RWPE2 (cell line): Measurements from ENCODE around the gene LRRC8C.

Source experiments
- ATAC-seq: fragments of 200-7000 bp; cut with Tn5 transposase; 3 replicates; pipeline ENCODE4 v1.9.1; 2021; ENCODE audit warnings: low read depth
- DNase-seq: peaks from one replicate; pipeline ENCODE4 v3.0.0-alpha.2; 2020; ENCODE audit warnings: low spot score
- H3K27ac ChIP-seq: fragments of 450-650 bp; 2 replicates; pipeline ENCODE4 v1.5.1; 2017; ENCODE audit warnings: mild to moderate bottlenecking; ENCODE audit not compliant: poor library complexity, severe bottlenecking
- H3K27me3 ChIP-seq: fragments of 250-450 bp; sonication (Bioruptor Pico); 2 replicates; pipeline ENCODE4 v1.5.1; 2021; ENCODE audit warnings: mild to moderate bottlenecking, moderate library complexity; ENCODE audit not compliant: insufficient read depth, poor library complexity, severe bottlenecking
- H3K36me3 ChIP-seq: fragments of 250-450 bp; sonication (Bioruptor Pico); 2 replicates; pipeline ENCODE4 v1.5.1; 2020; ENCODE audit warnings: low read depth, mild to moderate bottlenecking, moderate library complexity
- H3K4me1 ChIP-seq: fragments of 250-450 bp; sonication (Bioruptor Pico); 2 replicates; pipeline ENCODE4 v1.5.1; 2021; ENCODE audit warnings: mild to moderate bottlenecking, moderate library complexity; ENCODE audit not compliant: insufficient read depth, poor library complexity, severe bottlenecking
- H3K4me3 ChIP-seq: fragments of 250-450 bp; sonication (Bioruptor Pico); 2 replicates; pipeline ENCODE4 v1.5.1; 2021; ENCODE audit warnings: mild to moderate bottlenecking, moderate library complexity; ENCODE audit not compliant: severe bottlenecking
- H3K9me3 ChIP-seq: fragments of 250-450 bp; sonication (Bioruptor Pico); 2 replicates; pipeline ENCODE4 v1.5.1; 2021; ENCODE audit warnings: mild to moderate bottlenecking, moderate library complexity; ENCODE audit not compliant: severe bottlenecking
- TF ChIP-seq, protein P1 (sequence below): fragments of 450-650 bp; IDR thresholded peaks from one replicate; pipeline ENCODE4 v1.5.1; 2017; ENCODE audit warnings: mild to moderate bottlenecking, moderate library complexity; ENCODE audit not compliant: poor library complexity, severe bottlenecking

Gene LRRC8C

DNA sequence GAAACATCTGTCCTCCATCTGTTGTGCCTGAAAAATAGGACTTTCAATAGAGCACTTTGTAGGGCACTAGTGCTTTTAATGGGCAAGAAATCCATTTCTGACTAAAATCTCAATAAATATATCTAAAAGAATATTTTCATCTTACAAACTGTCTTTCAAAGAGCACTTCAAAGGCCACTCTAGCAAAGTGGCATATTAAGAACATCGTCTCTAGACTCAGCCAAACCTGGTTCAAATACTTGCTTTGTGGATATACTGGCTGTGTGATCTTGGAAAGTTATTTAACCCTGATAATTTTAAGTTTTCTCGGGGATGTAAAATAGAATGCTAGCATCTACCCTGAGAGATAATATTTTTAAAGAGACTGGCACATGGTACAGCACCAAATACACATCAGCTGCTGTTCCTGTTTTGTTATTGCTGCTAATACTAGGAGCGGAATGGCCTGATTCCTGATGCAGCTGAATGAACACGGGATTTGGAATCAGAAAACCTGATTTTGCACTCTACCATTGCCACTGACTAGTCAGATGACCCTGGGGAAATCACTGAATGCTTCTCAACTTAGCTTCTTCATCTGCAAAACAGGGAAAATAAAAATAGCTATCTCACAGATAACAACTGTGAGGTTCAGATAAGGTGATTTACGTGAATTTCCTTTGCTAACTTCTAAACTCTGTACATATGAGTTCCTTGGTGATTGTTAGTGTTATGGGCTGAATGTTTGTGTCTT, 25.2 kb upstream of the LRRC8C start:
- Histone ChIP-seq H3K4me1 (peaks cover 42% of the 10 kb centered on the region), H3K9me3 (no peaks in the 10 kb centered on the region), H3K4me3 (no peak overlapping the region), H3K27ac (peak overlapping the region; percentile 12), H3K27me3 (no peaks in the 10 kb centered on the region), H3K36me3 (no peaks in the 10 kb centered on the region)
- TF ChIP-seq, protein P1, sequence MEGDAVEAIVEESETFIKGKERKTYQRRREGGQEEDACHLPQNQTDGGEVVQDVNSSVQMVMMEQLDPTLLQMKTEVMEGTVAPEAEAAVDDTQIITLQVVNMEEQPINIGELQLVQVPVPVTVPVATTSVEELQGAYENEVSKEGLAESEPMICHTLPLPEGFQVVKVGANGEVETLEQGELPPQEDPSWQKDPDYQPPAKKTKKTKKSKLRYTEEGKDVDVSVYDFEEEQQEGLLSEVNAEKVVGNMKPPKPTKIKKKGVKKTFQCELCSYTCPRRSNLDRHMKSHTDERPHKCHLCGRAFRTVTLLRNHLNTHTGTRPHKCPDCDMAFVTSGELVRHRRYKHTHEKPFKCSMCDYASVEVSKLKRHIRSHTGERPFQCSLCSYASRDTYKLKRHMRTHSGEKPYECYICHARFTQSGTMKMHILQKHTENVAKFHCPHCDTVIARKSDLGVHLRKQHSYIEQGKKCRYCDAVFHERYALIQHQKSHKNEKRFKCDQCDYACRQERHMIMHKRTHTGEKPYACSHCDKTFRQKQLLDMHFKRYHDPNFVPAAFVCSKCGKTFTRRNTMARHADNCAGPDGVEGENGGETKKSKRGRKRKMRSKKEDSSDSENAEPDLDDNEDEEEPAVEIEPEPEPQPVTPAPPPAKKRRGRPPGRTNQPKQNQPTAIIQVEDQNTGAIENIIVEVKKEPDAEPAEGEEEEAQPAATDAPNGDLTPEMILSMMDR: no peak
- ATAC-seq (no peak), DNase-seq (no peak)

DNA sequence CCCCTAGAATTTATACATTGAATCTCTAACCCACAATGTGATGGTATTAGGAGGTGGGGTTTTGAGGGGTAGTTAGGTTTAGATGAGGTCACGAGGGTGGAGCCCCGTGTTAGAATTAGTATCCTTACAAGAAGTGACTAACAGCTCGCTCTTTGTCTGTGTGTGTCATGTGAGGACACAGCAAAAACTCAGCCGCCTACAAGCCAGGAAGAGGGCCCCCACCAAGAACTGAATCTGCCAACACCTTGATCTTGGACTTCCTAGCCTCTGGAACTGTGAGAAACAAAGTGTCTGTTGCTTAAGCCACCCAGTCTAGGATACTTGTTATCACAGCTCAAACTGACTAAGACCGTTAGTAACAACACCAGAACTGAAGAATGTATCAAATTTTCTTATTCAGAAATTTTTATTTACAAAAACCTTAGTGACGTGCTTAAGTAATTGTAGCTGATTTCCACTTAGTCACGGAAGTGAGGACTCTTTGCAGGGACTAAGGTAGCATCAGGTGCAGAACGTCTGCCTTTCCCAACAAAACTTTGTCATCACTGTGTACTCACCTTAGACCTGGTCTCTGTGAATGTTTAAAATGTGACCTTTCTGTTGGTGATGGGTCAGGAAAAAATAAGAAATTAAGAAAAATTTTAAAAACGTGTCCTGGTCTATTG, 24.5 kb upstream of the LRRC8C start:
- Histone ChIP-seq H3K36me3 (no peaks in the 10 kb centered on the region), H3K4me3 (no peak overlapping the region), H3K4me1 (peaks cover 42% of the 10 kb centered on the region), H3K27me3 (no peaks in the 10 kb centered on the region), H3K27ac (peak overlapping the region; percentile 12), H3K9me3 (no peaks in the 10 kb centered on the region)
- ATAC-seq: peak; percentile 56
- DNase-seq: no peak
- TF ChIP-seq, protein P1: no peak

DNA sequence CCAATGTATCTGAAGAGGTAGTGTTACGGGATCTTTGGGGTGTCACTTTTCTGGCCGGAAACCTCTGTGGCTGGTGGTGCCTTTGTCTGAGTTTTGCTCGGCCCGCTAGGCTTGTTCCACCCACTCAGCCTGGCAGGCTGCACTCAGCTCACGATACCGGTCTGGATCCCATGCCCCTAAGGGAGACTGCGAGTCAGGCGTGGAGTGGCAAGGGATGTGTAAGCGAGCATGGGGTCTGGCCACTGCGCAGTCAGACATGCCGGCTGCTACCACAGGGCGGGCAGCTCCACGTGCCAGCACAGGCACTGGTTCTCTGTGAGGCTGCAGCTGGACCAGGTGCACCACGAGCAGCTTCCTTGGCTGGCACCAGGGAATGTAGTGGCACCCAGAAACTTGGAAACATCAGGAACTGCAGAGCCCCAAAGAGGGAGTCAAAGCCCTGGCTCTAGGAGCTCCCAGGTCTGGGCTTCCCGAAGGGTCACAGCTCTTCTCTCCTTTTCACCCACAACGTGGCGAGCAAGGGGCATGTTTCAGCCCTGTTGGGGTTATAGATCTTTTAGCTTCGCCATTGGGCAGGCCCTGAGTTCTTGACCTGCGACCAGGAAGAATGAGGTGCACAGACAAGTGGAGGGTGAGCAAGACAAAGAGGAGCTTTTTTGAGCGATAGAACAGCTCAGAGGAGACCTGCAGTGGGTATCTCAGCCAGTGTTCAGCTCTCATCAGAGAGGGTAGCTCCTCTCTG, 23.8 kb upstream of the LRRC8C start:
- DNase-seq (no peak), ATAC-seq (no peak)
- Histone ChIP-seq H3K36me3 (no peaks in the 10 kb centered on the region), H3K4me3 (no peak overlapping the region), H3K9me3 (no peaks in the 10 kb centered on the region), H3K27ac (peak overlapping the region; percentile 12), H3K4me1 (peaks cover 36% of the 10 kb centered on the region), H3K27me3 (no peaks in the 10 kb centered on the region)
- TF ChIP-seq, protein P1: no peak

DNA sequence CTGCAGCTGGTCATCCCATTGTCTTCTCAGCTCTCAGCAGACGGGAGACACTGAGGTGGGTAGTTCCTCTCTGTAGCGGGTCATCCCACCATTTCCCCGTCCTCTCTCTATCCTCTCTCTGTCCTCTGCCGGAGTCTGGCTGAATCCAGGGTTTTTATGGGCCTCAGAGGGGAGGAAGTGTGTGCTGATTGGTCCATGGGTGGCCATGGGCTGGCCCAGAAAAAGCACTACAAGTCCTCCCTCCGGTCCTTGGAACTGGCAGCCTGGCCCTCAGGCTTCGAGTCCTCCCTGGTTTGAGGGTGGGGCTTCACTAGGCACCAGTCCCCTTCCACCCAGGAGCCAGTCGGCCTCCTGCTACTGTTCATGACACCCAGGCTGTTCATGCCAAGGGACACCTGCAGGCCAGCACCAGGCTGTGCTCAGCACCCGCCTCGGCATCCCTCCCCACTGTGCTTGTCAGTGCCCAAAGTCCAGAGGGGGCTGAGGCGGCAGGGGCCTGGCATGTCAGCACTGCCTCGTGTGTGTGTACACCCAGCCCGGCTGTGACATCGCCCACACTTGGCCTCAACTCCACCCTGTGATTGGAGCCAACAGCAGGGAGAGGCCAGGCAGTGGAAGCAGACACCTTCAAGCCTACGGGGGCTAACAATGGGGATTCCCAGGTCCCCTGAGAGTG, 23.0 kb upstream of the LRRC8C start:
- no peak for ATAC-seq
- Histone ChIP-seq H3K36me3 (no peaks in the 10 kb centered on the region), H3K27ac (no peak overlapping the region), H3K9me3 (no peaks in the 10 kb centered on the region), H3K27me3 (no peaks in the 10 kb centered on the region), H3K4me3 (no peak overlapping the region), H3K4me1 (peaks cover 30% of the 10 kb centered on the region)
- no peak for DNase-seq
- TF ChIP-seq, protein P1: no peak
